ENCODE data around the gene GNG12.

GNG12 gene

DNA sequence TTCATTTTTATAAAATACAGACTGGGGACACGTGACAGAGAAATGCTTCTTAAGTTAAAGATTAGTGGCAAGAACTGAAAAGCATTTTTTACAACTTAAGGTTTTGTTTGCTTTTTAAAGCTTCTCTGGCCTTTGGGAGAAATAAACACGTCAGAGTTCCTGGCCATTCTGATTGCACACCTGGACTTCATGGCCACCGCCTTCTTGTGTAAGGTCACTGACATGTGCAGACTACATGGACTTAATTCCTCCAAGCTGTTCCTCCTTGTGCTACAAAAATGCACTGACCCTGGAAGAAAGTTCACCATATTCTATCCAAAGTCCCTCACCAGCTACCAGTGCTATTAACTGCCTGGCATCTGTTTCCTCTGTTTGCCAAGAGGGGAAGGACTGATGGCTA, 92.1 kb downstream of the GNG12 start:
- no peak for DNase-seq (ENCODE audit: extremely low read depth, low read depth)
- TF ChIP-seq, protein P1, sequence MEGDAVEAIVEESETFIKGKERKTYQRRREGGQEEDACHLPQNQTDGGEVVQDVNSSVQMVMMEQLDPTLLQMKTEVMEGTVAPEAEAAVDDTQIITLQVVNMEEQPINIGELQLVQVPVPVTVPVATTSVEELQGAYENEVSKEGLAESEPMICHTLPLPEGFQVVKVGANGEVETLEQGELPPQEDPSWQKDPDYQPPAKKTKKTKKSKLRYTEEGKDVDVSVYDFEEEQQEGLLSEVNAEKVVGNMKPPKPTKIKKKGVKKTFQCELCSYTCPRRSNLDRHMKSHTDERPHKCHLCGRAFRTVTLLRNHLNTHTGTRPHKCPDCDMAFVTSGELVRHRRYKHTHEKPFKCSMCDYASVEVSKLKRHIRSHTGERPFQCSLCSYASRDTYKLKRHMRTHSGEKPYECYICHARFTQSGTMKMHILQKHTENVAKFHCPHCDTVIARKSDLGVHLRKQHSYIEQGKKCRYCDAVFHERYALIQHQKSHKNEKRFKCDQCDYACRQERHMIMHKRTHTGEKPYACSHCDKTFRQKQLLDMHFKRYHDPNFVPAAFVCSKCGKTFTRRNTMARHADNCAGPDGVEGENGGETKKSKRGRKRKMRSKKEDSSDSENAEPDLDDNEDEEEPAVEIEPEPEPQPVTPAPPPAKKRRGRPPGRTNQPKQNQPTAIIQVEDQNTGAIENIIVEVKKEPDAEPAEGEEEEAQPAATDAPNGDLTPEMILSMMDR (IDR thresholded peaks at IDR 0.05; ENCODE audit: low read depth, low read length): no peak

- TF ChIP-seq, protein P1 (IDR thresholded peaks at IDR 0.05; ENCODE audit: low read depth, low read length): no peak
- no peak for DNase-seq (ENCODE audit: extremely low read depth, low read depth)
These were observed 92.7 kb downstream of the GNG12 start for GRCh38 chr1:67740543-67740942.

DNA sequence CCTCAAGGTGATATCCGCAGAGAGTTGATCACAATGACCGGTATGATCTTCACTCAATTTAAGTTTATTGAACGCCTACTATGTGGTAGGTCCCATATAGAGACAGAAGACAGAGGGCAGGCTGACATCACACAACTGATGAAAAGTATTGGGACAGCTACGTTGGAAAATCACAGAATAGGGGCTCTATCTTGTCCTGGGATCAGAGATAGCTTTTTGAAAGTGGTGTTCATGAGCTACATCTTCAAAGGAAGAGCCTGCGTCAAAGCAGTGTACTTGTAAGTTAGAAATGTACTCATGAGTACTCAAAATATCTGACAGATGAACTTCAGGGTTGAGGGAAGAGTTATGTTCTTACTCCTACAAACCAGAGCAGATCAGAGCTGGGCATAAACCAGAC, 93.9 kb downstream of the GNG12 start:
- DNase-seq (ENCODE audit: extremely low read depth, low read depth): no peak
- TF ChIP-seq, protein P1 (IDR thresholded peaks at IDR 0.05; ENCODE audit: low read depth, low read length): no peak

- no peak for DNase-seq (ENCODE audit: extremely low read depth, low read depth)
- TF ChIP-seq, protein P1 (IDR thresholded peaks at IDR 0.05; ENCODE audit: low read depth, low read length): no peak
These were observed 94.9 kb downstream of the GNG12 start for GRCh38 chr1:67738401-67738800.

DNA sequence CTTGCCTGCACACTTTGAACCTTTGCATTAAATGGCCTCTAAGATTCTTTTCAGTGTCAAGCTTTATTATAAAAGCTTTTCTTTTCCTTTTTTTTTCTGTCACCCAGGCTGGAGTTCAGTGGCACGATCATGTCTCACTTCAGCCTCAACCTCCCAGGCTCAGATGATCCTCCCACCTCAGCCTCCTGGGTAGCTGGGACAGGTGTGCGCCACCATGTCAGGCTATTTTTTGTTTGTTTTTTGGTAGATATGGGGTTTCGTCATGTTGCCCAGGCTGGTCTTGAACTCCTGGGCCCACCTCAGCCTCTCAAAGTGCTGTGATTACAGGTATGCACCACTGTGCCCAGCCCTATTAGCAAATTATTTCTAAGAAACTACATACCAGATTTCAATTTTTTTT, 95.4 kb downstream of the GNG12 start:
- DNase-seq (ENCODE audit: extremely low read depth, low read depth): no peak
- TF ChIP-seq, protein P1 (IDR thresholded peaks at IDR 0.05; ENCODE audit: low read depth, low read length): no peak

DNA sequence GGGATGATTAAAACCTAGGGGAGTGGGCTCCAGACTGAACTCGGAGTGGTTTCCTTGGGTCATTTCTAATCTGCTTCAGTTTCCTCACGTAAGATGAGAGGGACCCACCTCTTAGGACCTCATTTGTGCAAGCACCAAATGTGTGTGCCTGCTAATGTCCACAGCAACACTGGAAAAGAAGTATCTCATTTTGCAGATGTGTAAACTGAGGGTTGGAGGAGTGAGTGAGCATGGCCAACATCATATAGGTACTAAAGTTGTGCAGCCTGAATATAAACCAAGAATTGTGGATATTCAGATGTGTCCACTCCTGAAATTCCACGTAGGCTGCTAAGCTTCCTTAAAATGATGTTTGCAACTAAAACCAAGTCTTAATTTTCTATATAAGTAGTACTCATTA, 96.5 kb downstream of the GNG12 start:
- TF ChIP-seq, protein P1 (IDR thresholded peaks at IDR 0.05; ENCODE audit: low read depth, low read length): no peak

GRCh38 chr1:67735806-67736627, 97.2 kb downstream of the GNG12 start:
- peak; percentile 76 for DNase-seq (ENCODE audit: extremely low read depth, low read depth)
- TF ChIP-seq, protein P1 (IDR thresholded peaks at IDR 0.05; ENCODE audit: low read depth, low read length): no peak

More for the DNA sequence above, 96.5 kb downstream of the GNG12 start:
- no peak for DNase-seq (ENCODE audit: extremely low read depth, low read depth)
